Peyer's patch (tissue), 4 donors: ENCODE results near the gene PLEKHA7. TPM values are rescaled to one million over a fixed set of nuclear protein-coding genes. Genes with fewer than 3 reads are reported as not detected.

ENCODE experiments used
- DNase-seq, 3 donors: peaks; one replicate each; pipeline ENCODE4 v3.0.0-alpha.2; 2017 to 2019
- H3K27ac ChIP-seq, 4 donors: fragments of 200-600 bp; sonication (generic); one replicate each; pipeline ENCODE4 v1.5.1; 2016 to 2019
- H3K27me3 ChIP-seq, 2 donors: fragments of 200-600 bp; sonication (generic); one replicate each; pipeline ENCODE4 v1.5.1; 2019
- H3K36me3 ChIP-seq, 3 donors: fragments of 200-600 bp; sonication (generic); one replicate each; pipeline ENCODE4 v1.5.1; 2016 to 2019
- H3K4me1 ChIP-seq, 4 donors: fragments of 200-600 bp; sonication (generic); one replicate each; pipeline ENCODE4 v1.5.1; 2016 to 2019
- H3K4me3 ChIP-seq, 4 donors: fragments of 200-600 bp; sonication (generic); 1 replicate in 3 of 4; 2 replicates in 1 of 4; pipeline ENCODE4 v1.5.1; 2016 to 2019; ENCODE audit warnings: mild to moderate bottlenecking in 1 of 4
- H3K9me3 ChIP-seq, 4 donors: fragments of 200-600 bp; sonication (generic); one replicate each; pipeline ENCODE4 v1.5.1; 2016 to 2019; ENCODE audit warnings: mild to moderate bottlenecking in 1 of 4
- POLR2A ChIP-seq, 2 donors: fragments of 450-650 bp; IDR thresholded peaks; one replicate each; pipeline ENCODE4 v1.5.1; 2017; ENCODE audit warnings: antibody characterized with exemption in 2 of 2, mild to moderate bottlenecking in 2 of 2, moderate library complexity in 2 of 2
- total RNA-seq, 4 donors: library from RNA; depleted of rRNA; stranded (reverse); fragments of >200 nt; gene quantifications; one replicate each; pipeline ENCODE4 v1.1.0, GENCODE V29; 2016
- TF ChIP-seq, protein P1 (sequence below), 6 experiments: fragments of 450-650 bp in 4 of 6; fragments of 200-600 bp in 2 of 6; sonication (generic) in 1 of 6; IDR thresholded peaks; one replicate each; pipeline ENCODE4 v1.5.1; 2017 to 2019; ENCODE audit warnings: antibody characterized with exemption in 6 of 6, mild to moderate bottlenecking in 3 of 6, moderate library complexity in 1 of 6

Gene PLEKHA7
- total RNA-seq, 4 donors from 2014 or later, result 129 to 211 (median 176) TPM

DNA sequence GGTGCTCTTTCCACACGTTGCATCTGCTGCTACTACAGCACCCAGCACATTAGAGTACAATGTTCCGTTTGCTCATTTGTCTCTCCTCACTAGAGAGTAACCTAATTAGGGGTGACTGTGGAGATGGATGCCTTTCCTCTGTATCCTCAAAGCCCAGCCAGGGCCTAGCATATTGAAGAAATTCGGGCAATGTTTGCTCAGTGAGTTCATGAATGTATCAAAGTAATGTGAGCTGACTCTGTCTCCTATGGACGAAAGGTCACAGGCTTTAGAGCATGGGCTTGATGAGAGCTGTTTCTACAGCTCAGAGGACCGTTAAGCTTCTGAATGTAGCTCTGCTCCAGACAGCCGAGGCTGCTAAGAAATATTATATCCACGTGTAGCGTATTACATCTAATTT is 208.3 kb downstream of the PLEKHA7 start:
- DNase-seq, result no peak
- peaks cover 0 to 24% (median 0%) of the 10 kb centered on the region in 3 donors for H3K36me3 ChIP-seq
- H3K4me3 ChIP-seq, result no peak overlapping the region
- H3K4me1 ChIP-seq, result peaks cover 0 to 30% (median 0%) of the 10 kb centered on the region in 4 donors
- H3K9me3 ChIP-seq, result no peaks in the 10 kb centered on the region
- TF ChIP-seq, protein P1, sequence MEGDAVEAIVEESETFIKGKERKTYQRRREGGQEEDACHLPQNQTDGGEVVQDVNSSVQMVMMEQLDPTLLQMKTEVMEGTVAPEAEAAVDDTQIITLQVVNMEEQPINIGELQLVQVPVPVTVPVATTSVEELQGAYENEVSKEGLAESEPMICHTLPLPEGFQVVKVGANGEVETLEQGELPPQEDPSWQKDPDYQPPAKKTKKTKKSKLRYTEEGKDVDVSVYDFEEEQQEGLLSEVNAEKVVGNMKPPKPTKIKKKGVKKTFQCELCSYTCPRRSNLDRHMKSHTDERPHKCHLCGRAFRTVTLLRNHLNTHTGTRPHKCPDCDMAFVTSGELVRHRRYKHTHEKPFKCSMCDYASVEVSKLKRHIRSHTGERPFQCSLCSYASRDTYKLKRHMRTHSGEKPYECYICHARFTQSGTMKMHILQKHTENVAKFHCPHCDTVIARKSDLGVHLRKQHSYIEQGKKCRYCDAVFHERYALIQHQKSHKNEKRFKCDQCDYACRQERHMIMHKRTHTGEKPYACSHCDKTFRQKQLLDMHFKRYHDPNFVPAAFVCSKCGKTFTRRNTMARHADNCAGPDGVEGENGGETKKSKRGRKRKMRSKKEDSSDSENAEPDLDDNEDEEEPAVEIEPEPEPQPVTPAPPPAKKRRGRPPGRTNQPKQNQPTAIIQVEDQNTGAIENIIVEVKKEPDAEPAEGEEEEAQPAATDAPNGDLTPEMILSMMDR (IDR thresholded peaks at IDR 0.05), result no peak
- no peak for TF ChIP-seq POLR2A (IDR thresholded peaks at IDR 0.05)
- no peaks in the 10 kb centered on the region for H3K27me3 ChIP-seq
- H3K27ac ChIP-seq, result peak overlapping the region in 1 of 4 donors; percentile 27

DNA sequence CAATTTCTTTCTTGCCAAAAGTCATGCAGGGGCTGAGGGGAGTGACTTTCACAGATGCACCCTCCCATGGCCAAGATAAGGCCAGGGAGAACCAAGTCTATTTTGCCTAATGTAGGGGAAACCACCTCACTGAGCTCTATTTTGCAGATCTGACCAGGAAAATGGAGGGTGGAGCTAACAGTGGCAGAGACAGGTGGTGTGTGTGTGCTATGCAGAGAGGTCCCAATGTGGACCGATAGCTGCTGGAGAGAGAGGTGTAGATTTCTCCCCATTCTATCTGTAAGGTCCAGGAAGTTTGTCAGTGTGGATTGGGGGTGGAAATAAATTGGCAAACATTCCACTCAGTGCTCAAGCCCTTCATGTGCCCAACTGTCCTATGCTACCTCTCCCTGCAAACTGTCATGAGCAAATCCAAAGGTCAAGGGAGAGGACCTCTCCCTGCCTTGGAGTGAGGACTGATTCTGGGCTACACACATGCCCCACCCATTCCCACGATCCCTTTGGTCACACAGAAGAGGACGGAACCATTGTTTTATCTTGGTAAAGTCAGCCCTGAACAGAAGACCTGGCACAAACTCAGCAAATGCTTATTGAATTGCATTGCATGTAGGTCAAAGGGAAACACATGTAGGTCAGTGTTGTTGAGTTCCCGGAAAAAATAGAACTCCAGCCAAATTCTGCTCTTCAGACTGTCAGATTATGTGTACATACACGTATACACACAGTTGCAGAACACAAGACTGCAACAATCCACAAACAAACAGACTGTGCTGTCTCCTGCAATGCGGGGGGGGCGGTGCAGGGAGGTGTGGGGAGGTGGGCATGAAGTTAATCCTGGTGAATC is 209.9 kb downstream of the PLEKHA7 start:
- H3K36me3 ChIP-seq, result peaks cover 0 to 40% (median 0%) of the 10 kb centered on the region in 3 donors
- no peak overlapping the region for H3K4me3 ChIP-seq
- H3K9me3 ChIP-seq, result no peaks in the 10 kb centered on the region
- H3K27me3 ChIP-seq, result no peaks in the 10 kb centered on the region
- peak in 1 of 3 donors; percentile 68 for DNase-seq
- TF ChIP-seq POLR2A (IDR thresholded peaks at IDR 0.05), result no peak
- TF ChIP-seq, protein P1 (IDR thresholded peaks at IDR 0.05), result no peak
- H3K4me1 ChIP-seq, result peaks cover 0 to 30% (median 0%) of the 10 kb centered on the region in 4 donors
- peak overlapping the region in 1 of 4 donors; percentile 76 for H3K27ac ChIP-seq

DNA sequence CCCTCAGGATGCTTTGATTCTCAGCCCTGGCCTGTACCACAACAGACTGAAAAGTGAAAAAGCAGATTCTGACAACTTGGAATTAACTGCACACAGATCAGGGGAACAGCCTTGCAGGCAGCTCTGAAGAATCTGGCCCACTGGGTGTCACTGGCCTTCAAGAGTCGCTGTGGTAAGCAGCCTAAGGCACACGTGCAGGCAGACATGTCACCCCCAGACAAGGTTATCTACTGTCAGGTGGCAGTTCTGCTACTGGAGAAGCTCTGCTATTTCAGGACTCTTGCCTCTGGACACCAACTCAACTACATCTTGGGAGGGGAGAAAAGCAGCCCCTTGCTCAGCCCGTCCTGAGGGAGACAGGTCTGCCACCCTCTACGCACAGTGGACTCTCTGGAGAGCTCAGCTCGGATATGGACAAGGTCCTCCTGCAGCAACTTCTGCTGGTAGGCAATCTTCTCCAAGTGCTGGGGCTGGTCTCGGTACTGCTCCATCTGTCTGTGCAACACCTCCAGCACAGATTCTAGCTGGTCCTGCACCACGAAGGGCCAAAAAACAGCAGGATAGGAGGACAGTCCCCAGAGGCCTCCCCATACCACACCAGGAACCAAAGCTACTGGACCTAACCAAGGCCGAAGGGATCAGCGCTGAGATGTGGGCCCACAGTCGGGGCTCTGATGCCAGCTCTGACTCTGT is 212.8 kb downstream of the PLEKHA7 start:
- Histone ChIP-seq H3K4me3 (no peak overlapping the region), H3K4me1 (peaks cover 0 to 25% (median 0%) of the 10 kb centered on the region in 4 donors), H3K36me3 (peaks cover 0 to 38% (median 0%) of the 10 kb centered on the region in 3 donors), H3K9me3 (no peaks in the 10 kb centered on the region), H3K27ac (no peak overlapping the region), H3K27me3 (no peaks in the 10 kb centered on the region)
- TF ChIP-seq, protein P1 (IDR thresholded peaks at IDR 0.05), result no peak
- no peak for TF ChIP-seq POLR2A (IDR thresholded peaks at IDR 0.05)
- no peak for DNase-seq

DNA sequence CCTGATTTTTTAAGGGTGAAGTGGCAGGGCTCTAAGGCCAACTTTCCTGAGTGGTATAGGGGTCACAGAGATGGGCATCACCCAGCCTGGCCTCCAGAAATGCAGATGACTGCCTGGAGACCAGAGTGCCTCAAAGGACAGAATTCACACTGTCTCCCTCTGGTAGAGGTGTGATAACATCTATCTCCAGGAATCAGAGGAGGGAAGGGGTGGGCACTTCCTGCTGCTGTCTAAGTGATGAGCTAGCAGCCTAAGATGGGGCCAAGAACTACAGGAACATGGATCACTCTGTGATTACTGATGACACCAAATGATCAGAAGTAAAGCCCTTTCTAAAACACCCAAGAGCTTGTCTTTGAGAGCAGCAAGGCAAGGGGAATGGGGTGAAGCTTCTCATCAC is 213.8 kb downstream of the PLEKHA7 start:
- no peak overlapping the region for H3K4me3 ChIP-seq
- DNase-seq, result no peak
- H3K27me3 ChIP-seq, result no peaks in the 10 kb centered on the region
- peaks cover 0 to 46% (median 0%) of the 10 kb centered on the region in 3 donors for H3K36me3 ChIP-seq
- H3K9me3 ChIP-seq, result no peaks in the 10 kb centered on the region
- no peak for TF ChIP-seq POLR2A (IDR thresholded peaks at IDR 0.05)
- TF ChIP-seq, protein P1 (IDR thresholded peaks at IDR 0.05), result no peak
- no peak overlapping the region for H3K27ac ChIP-seq
- peaks cover 0 to 15% (median 0%) of the 10 kb centered on the region in 4 donors for H3K4me1 ChIP-seq

DNA sequence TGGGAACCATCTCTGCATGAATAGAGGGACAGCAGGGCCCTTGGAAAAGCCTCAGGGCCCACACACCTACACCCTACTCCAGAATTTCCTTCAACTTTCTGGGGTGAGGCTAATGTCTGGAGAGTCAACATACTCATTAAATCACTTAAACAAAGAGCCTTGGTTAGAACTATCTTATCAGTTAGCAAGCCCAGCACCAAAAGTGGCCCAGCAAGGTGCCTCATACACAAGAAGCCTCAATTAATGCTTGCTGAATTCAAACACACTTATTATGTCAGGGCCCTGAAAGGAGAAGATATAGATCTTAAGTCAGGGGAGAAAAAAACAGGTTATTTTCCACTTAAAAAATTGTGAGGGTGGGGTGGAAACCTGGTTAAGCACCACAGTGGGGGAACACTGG is 214.3 kb downstream of the PLEKHA7 start:
- Histone ChIP-seq H3K4me3 (no peak overlapping the region), H3K36me3 (peaks cover 0 to 46% (median 0%) of the 10 kb centered on the region in 3 donors), H3K27me3 (no peaks in the 10 kb centered on the region), H3K9me3 (no peaks in the 10 kb centered on the region), H3K4me1 (peaks cover 0 to 10% (median 0%) of the 10 kb centered on the region in 4 donors), H3K27ac (no peak overlapping the region)
- DNase-seq, result no peak
- no peak for TF ChIP-seq POLR2A (IDR thresholded peaks at IDR 0.05)
- TF ChIP-seq, protein P1 (IDR thresholded peaks at IDR 0.05), result no peak
